CD14-positive monocyte (primary cell): Measurements from ENCODE around the gene ZNF362. TPM values are rescaled to one million over a fixed set of nuclear protein-coding genes. Genes with fewer than 3 reads are reported as not detected.

Experiments used
- DNase-seq, 3 donors: peaks; one replicate each; pipeline ENCODE4 v3.0.0-alpha.2; 2011 to 2022
- H2AFZ ChIP-seq: 2 replicates; pipeline ENCODE4 v1.6.0; 2012; ENCODE audit warnings: mild to moderate bottlenecking, low read depth, low read length, inconsistent platforms; ENCODE audit not compliant: insufficient read depth, poor library complexity, severe bottlenecking
- H3K27ac ChIP-seq, 2 donors: 1 replicate in 1 of 2; 2 replicates in 1 of 2; pipeline ENCODE4 v1.5.1; 2012 to 2013; ENCODE audit warnings: low read length in 2 of 2, control low read depth in 1 of 2, inconsistent platforms in 1 of 2, low read depth in 1 of 2, mild to moderate bottlenecking in 1 of 2
- H3K27me3 ChIP-seq, 2 donors: one replicate each; pipeline versions ENCODE4 v1.6.0 to v1.6.1; 2011 to 2013; ENCODE audit warnings: low read length in 2 of 2; ENCODE audit not compliant: control insufficient read depth in 2 of 2, insufficient read depth in 2 of 2
- H3K36me3 ChIP-seq, 2 donors: replicated peaks in 1 of 2; 1 replicate in 1 of 2; 2 replicates in 1 of 2; pipeline versions ENCODE4 v1.5.1 to v1.6.1; 2012 to 2013; ENCODE audit warnings: low read length in 2 of 2, control low read depth in 1 of 2, inconsistent platforms in 1 of 2, mild to moderate bottlenecking in 1 of 2; ENCODE audit not compliant: insufficient read depth in 2 of 2, control insufficient read depth in 1 of 2
- H3K4me1 ChIP-seq, 2 donors: 1 replicate in 1 of 2; 2 replicates in 1 of 2; pipeline versions ENCODE4 v1.5.1 to v1.6.1; 2012 to 2013; ENCODE audit warnings: low read length in 2 of 2, control low read depth in 1 of 2, inconsistent platforms in 1 of 2, mild to moderate bottlenecking in 1 of 2, moderate library complexity in 1 of 2; ENCODE audit not compliant: insufficient read depth in 2 of 2, control insufficient read depth in 1 of 2
- H3K4me2 ChIP-seq: replicated peaks from 2 replicates; pipeline ENCODE3; 2012; ENCODE audit warnings: low read length, moderate library complexity, mild to moderate bottlenecking; ENCODE audit not compliant: poor library complexity, severe bottlenecking; ENCODE audit errors: extremely low read depth
- H3K4me3 ChIP-seq, 3 experiments: fragments of 200-600 bp in 1 of 3; sonication (generic) in 1 of 3; replicated peaks in 1 of 3; 1 replicate in 2 of 3; 2 replicates in 1 of 3; pipeline ENCODE4 v1.5.1; 2011 to 2013; ENCODE audit warnings: low read length in 3 of 3, mild to moderate bottlenecking in 3 of 3, control low read depth in 2 of 3, low read depth in 2 of 3, inconsistent platforms in 1 of 3, moderate library complexity in 1 of 3
- H3K79me2 ChIP-seq: 2 replicates; pipeline ENCODE4 v1.6.0; 2012; ENCODE audit warnings: mild to moderate bottlenecking, control low read depth, inconsistent platforms, low read length, moderate library complexity; ENCODE audit not compliant: insufficient read depth
- H3K9ac ChIP-seq: 2 replicates; pipeline ENCODE4 v1.6.0; 2017; ENCODE audit warnings: low read length, mild to moderate bottlenecking; ENCODE audit not compliant: insufficient read depth, poor library complexity, severe bottlenecking
- H3K9me3 ChIP-seq, 2 donors: replicated peaks in 1 of 2; 1 replicate in 1 of 2; 2 replicates in 1 of 2; pipeline versions ENCODE4 v1.5.1 to v1.6.1; 2012 to 2013; ENCODE audit warnings: low read length in 2 of 2, control low read depth in 1 of 2; ENCODE audit not compliant: control insufficient read depth in 1 of 2, insufficient read depth in 1 of 2
- H4K20me1 ChIP-seq: 2 replicates; pipeline ENCODE4 v1.6.0; 2012; ENCODE audit warnings: mild to moderate bottlenecking, low read length, control low read depth, moderate library complexity; ENCODE audit not compliant: insufficient read depth
- H3K27ac Mint-ChIP-seq, 7 donors: one replicate each; pipeline ENCODE4 v1.8.0; 2020; ENCODE audit warnings: mild to moderate bottlenecking in 7 of 7, mixed read lengths in 7 of 7, moderate library complexity in 6 of 7, inconsistent platforms in 2 of 7
- H3K27me3 Mint-ChIP-seq, 3 donors: one replicate each; pipeline ENCODE4 v1.8.0; 2021 to 2022; ENCODE audit warnings: low read depth in 3 of 3, mild to moderate bottlenecking in 3 of 3, mixed read lengths in 3 of 3, moderate library complexity in 3 of 3, inconsistent platforms in 1 of 3
- H3K36me3 Mint-ChIP-seq, 2 donors: one replicate each; pipeline ENCODE4 v1.8.0; 2020; ENCODE audit warnings: mixed read lengths in 2 of 2, inconsistent platforms in 1 of 2, mild to moderate bottlenecking in 1 of 2
- H3K4me1 Mint-ChIP-seq: one replicate; pipeline ENCODE4 v1.8.0; 2020; ENCODE audit warnings: mild to moderate bottlenecking, mixed read lengths
- H3K4me3 Mint-ChIP-seq, 2 donors: one replicate each; pipeline ENCODE4 v1.8.0; 2020; ENCODE audit warnings: mild to moderate bottlenecking in 2 of 2, mixed read lengths in 2 of 2, moderate library complexity in 1 of 2
- H3K9me3 Mint-ChIP-seq, 7 donors: one replicate each; pipeline ENCODE4 v1.8.0; 2020 to 2022; ENCODE audit warnings: mixed read lengths in 7 of 7, mild to moderate bottlenecking in 6 of 7, moderate library complexity in 6 of 7, inconsistent platforms in 2 of 7
- CTCF ChIP-seq: fragments of 200-600 bp; IDR thresholded peaks from one replicate; pipeline ENCODE4 v1.8.0; 2022; ENCODE audit warnings: antibody characterized with exemption, mild to moderate bottlenecking
- WGBS: methylation state at CpG from one replicate; pipeline ENCODE4 v1.1.5; 2013; ENCODE audit warnings: missing lambda C conversion rate; ENCODE audit not compliant: insufficient coverage; 5-methylcytosine and 5-hydroxymethylcytosine counted together
- intact Hi-C, 2 donors: fragments of 100-400 bp; cut with micrococcal nuclease; formaldehyde crosslinking; loops; one replicate each; pipeline versions ENCODE4 v1.15.0 to v1.15.1; 2023
- polyA minus RNA-seq: library from RNA; depleted of rRNA, polyadenylated mRNA; stranded (reverse); fragments of >200 nt; gene quantifications from 2 replicates; pipeline ENCODE4 v1.2.3, GENCODE V29; 2012
- polyA plus RNA-seq, 3 donors: library from polyadenylated mRNA; depleted of rRNA in 1 of 3; unstranded in 2 of 3; stranded (reverse) in 1 of 3; fragments of 300-500 nt in 2 of 3; fragments of >200 nt in 1 of 3; fragmentation: Illumina TruSeq in 2 of 3; gene quantifications; 1 replicate in 2 of 3; 2 replicates in 1 of 3; pipeline ENCODE4 v1.2.3, GENCODE V29; 2012 to 2021
- total RNA-seq, 12 experiments: library from RNA in 1 of 12; stranded (reverse) in 1 of 12; fragments of 120-200 nt in 1 of 12; gene quantifications; one replicate each; pipeline ENCODE4 v1.2.4 and lab custom pipeline; 2013 to 2026; ENCODE audit warnings: mixed read lengths in 6 of 12, inconsistent platforms in 1 of 12

ZNF362 gene
- total RNA-seq (2013): 12.1 TPM
- 10 to 100 TPM; 11.4 to 18.9 (median 13.5) TPM for polyA plus RNA-seq
- polyA minus RNA-seq: 18.1 and 41.2 TPM in 2 replicates
- 1.2 to 12.8 (median 8.0) reads per million in 11 experiments for total RNA-seq (lab: John Stamatoyannopoulos, UW)

GRCh38 chr1:33256471-33257206 lies at the start of gene ZNF362:
Gene ZNF362, plus strand, starts transcription at chr1:33256492. Its CDS starts 14,083 bp downstream, at chr1:33270575.
- Mint-ChIP-seq H3K4me1 (peaks cover 40% of the 10 kb centered on the region), H3K27ac (peak within 1 kb of the TSS; percentile 92 to 97 (median 94)), H3K4me3 (peak within 1 kb of the TSS; percentile 99), H3K9me3 (peaks cover 0 to 6% (median 4%) of the 10 kb centered on the region in 7 donors), H3K27me3 (peaks cover 0 to 7% (median under 1%) of the 10 kb centered on the region in 3 donors), H3K36me3 (peaks cover 0 to 6% of the 10 kb centered on the region in 2 donors)
- Histone ChIP-seq H3K4me2 (peak within 1 kb of the TSS; percentile 90), H2AFZ (peak within 1 kb of the TSS; percentile 89), H3K27ac (peak within 1 kb of the TSS; percentile 67 to 90), H3K4me3 (peak within 1 kb of the TSS; percentile 63 to 92 (median 87)), H3K4me1 (peaks cover 23 to 26% of the 10 kb centered on the region in 2 donors), H3K9ac (peak within 1 kb of the TSS; percentile 86), H3K79me2 (peaks cover 52% of the 10 kb centered on the region), H4K20me1 (peaks cover 41% of the 10 kb centered on the region), H3K36me3 (no peaks in the 10 kb centered on the region), H3K9me3 (peaks cover 0 to 3% of the 10 kb centered on the region in 2 donors), H3K27me3 (no peaks in the 10 kb centered on the region)
- DNase-seq: peak; percentile 40 to 54 (median 50)
- intact Hi-C loops: no loop called here
- WGBS: under 1% methylated on average over 84 of the region's 88 CpGs
- TF ChIP-seq CTCF: no peak

DNA sequence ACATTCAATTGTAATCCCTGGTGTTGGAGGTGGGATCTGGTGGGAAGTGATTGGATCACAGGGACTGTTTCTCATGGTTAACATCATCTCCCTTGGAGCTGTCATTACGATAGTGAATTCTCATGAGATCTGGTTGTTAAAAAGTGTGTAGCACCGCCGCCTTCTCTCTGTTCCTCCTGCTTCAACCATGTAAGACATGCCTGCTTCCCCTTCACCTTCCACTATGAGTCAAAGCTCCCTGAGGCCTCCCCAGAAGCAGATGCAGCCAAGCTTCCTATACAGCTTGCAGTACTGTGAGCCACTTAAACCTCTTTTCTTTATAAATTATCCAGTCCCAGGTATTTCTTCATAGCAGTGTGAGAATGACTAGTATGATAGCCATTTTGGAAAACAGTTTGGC lies 44.3 kb upstream of the ZNF362 start:
- H3K4me2 ChIP-seq: no peak overlapping the region
- H3K36me3 ChIP-seq: no peaks in the 10 kb centered on the region
- H3K9ac ChIP-seq: no peak overlapping the region
- no peaks in the 10 kb centered on the region for H3K79me2 ChIP-seq
- Mint-ChIP-seq H3K4me1 (no peaks in the 10 kb centered on the region), H3K27ac (no peak overlapping the region), H3K4me3 (no peak overlapping the region), H3K36me3 (no peaks in the 10 kb centered on the region), H3K27me3 (peaks cover 3 to 31% (median 15%) of the 10 kb centered on the region in 3 donors), H3K9me3 (peaks cover 2 to 10% (median 4%) of the 10 kb centered on the region in 7 donors)
- no peak for TF ChIP-seq CTCF
- no peak overlapping the region for H2AFZ ChIP-seq
- H3K27me3 ChIP-seq: no peaks in the 10 kb centered on the region
- H4K20me1 ChIP-seq: no peaks in the 10 kb centered on the region
- H3K27ac ChIP-seq: no peak overlapping the region
- H3K9me3 ChIP-seq: peaks cover 0 to 3% of the 10 kb centered on the region in 2 donors
- H3K4me1 ChIP-seq: no peaks in the 10 kb centered on the region
- no peak for DNase-seq
- intact Hi-C loops: no loop called here
- no peak overlapping the region for H3K4me3 ChIP-seq
- no CpG with 5 or more reads among the region's 3 CpGs for WGBS
